ENCODE data around the gene HES6. TPM values are rescaled to one million over a fixed set of nuclear protein-coding genes. Genes with fewer than 3 reads are reported as not detected.
"Not testable (repeated sequence)": the region's sequence is repeated elsewhere in the genome, so short reads cannot be mapped to it uniquely, and the experiment has no call there.

HES6 gene
- total and polyA plus RNA-seq, 2 of the 8 experiments (the other 6 are each of a cell fraction or from before 2014, with no cell fraction given): 32.6 to 36.3 TPM

DNA sequence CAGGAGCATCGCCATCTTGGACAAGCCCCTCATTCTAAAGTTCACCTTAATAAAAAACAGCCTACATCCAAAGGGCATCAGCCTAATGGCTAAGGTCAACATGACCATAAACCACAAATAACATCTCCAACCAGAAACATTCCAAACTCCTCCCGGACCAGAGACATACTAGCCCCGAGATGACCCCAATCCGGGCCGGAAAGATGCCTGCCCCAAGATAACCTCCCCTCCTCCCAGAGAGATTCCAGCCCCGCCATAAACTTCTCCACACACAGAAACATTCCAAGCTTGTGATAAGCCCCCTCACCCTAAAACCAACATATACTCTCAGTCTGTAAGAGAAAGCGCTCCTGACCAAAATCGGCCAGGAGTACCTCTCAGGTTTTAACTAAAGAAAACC is 31.8 kb upstream of the HES6 start:
- H2AK5ac ChIP-seq (ENCODE audit: low read depth, low read length); H2BK20ac ChIP-seq (ENCODE audit: low read length); H2BK120ac ChIP-seq (replicated peaks; ENCODE audit: low read depth, low read length); H3K79me2 ChIP-seq (ENCODE audit: control insufficient read depth in 1 of 2, insufficient read depth in 2 of 2, low read length in 2 of 2); H3K27ac ChIP-seq (ENCODE audit: low read depth, low read length); FAIRE-seq; H3K9ac ChIP-seq (replicated peaks in 1 of 4; ENCODE audit: extremely low read depth in 1 of 4, low read depth in 3 of 4, low read length in 3 of 4); H2BK12ac ChIP-seq (ENCODE audit: low read depth, low read length); H3K4me3 ChIP-seq (ENCODE audit: extremely low read depth in 1 of 4, insufficient read depth in 2 of 4, low read depth in 3 of 4, low read length in 4 of 4); H3K9me3 ChIP-seq (ENCODE audit: insufficient read depth in 2 of 2, low read depth in 1 of 2, low read length in 1 of 2); DNase-seq (ENCODE audit: low read depth in 1 of 2, low spot score in 2 of 2); H3K4ac ChIP-seq (replicated peaks; ENCODE audit: insufficient read length, low read depth, low read length); H3K23ac ChIP-seq (ENCODE audit: insufficient read length); H4K20me1 ChIP-seq (replicated peaks in 1 of 2; ENCODE audit: control insufficient read depth in 1 of 2, insufficient read depth in 2 of 2, low read length in 2 of 2); POLR2A ChIA-PET (ENCODE audit: partially characterized antibody); H3K18ac ChIP-seq (ENCODE audit: extremely low read depth, low read length); H3K14ac ChIP-seq (ENCODE audit: insufficient read length); H4K8ac ChIP-seq (ENCODE audit: extremely low read depth, insufficient read depth, low read length); H3K4me1 ChIP-seq (replicated peaks in 1 of 4; ENCODE audit: control insufficient read depth in 3 of 4, insufficient read depth in 4 of 4, low read length in 3 of 4); H3K27me3 ChIP-seq (replicated peaks in 1 of 4; ENCODE audit: control insufficient read depth in 3 of 4, extremely low read depth in 1 of 4, insufficient read depth in 3 of 4, low read length in 3 of 4); H3K56ac ChIP-seq (replicated peaks; ENCODE audit: insufficient read length, low read depth, low read length); H3K4me2 ChIP-seq (ENCODE audit: insufficient read depth in 1 of 2, low read depth in 2 of 2, low read length in 2 of 2); H4K91ac ChIP-seq (replicated peaks; ENCODE audit: insufficient read length, low read length); H3K36me3 ChIP-seq (ENCODE audit: control insufficient read depth in 2 of 4, insufficient read depth in 4 of 4, low read length in 3 of 4); H2BK15ac ChIP-seq (ENCODE audit: low read length); H3K23me2 ChIP-seq (ENCODE audit: low read depth, low read length); H2AFZ ChIP-seq (ENCODE audit: low read length); H3K79me1 ChIP-seq (ENCODE audit: low read depth, low read length); H2BK5ac ChIP-seq (ENCODE audit: low read depth, low read length); H4K5ac ChIP-seq (ENCODE audit: insufficient read length, low read depth, low read length): not testable (repeated sequence)
- WGBS, 2 experiments (ENCODE audit: extremely low coverage in 1 of 2, insufficient coverage in 1 of 2, insufficient read length in 1 of 2, insufficient replicate concordance in 2 of 2, low coverage in 1 of 2, low lambda C conversion rate in 2 of 2, missing lambda C conversion rate in 1 of 2): 96% methylated on average over 8 of the region's 8 CpGs; no CpG with 5 or more reads in 1 of the 2 experiments
- CTCF ChIA-PET (ENCODE audit: partially characterized antibody): interaction anchor here (4.6 to 18.9 kb wide), 3 partner anchors 11 to 17 kb away, joined by 23 to 298 read pairs (median 32); partner anchors contain the start of gene PER2
